Neural cell (in vitro differentiated cells): ENCODE data around the gene SNRPA1. TPM values are rescaled to one million over a fixed set of nuclear protein-coding genes. Genes with fewer than 3 reads are reported as not detected.

Experiments used
- H2AFZ ChIP-seq: fragments of 200-600, 300-800 bp; sonication (generic), shearing (Covaris generic); 2 replicates; pipeline ENCODE4 v1.6.0; 2014; ENCODE audit warnings: low read depth, mild to moderate bottlenecking, antibody characterized with exemption, low read length, moderate library complexity
- H3F3A ChIP-seq: fragments of 200-600 bp; shearing (Covaris generic); 2 replicates; pipeline ENCODE4 v1.6.1; 2016; ENCODE audit warnings: mild to moderate bottlenecking, moderate library complexity, mixed read lengths, antibody characterized with exemption, low read length; ENCODE audit not compliant: insufficient read depth, poor library complexity, severe bottlenecking
- H3K27ac ChIP-seq: fragments of 200-600, 300-800 bp; sonication (generic), shearing (Covaris generic); 2 replicates; pipeline ENCODE4 v1.5.1; 2014; ENCODE audit warnings: mild to moderate bottlenecking, low read length, moderate library complexity
- H3K27me3 ChIP-seq: fragments of 300-800, 200-600 bp; sonication (generic), shearing (Covaris generic); 2 replicates; pipeline ENCODE4 v1.6.0; 2014; ENCODE audit warnings: mild to moderate bottlenecking, low read depth, low read length, moderate library complexity; ENCODE audit not compliant: insufficient read depth
- H3K36me3 ChIP-seq: fragments of 300-800, 200-600 bp; sonication (generic), shearing (Covaris generic); 2 replicates; pipeline ENCODE4 v1.5.1; 2014; ENCODE audit warnings: mild to moderate bottlenecking, antibody characterized with exemption, low read length, moderate library complexity; ENCODE audit not compliant: insufficient read depth
- H3K4me2 ChIP-seq: fragments of 300-800, 200-600 bp; sonication (generic), shearing (Covaris generic); 2 replicates; pipeline ENCODE4 v1.6.0; 2014; ENCODE audit warnings: mild to moderate bottlenecking, low read length
- H3K4me3 ChIP-seq: fragments of 300-800, 200-600 bp; sonication (generic), shearing (Covaris generic); 2 replicates; pipeline ENCODE4 v1.5.1; 2014; ENCODE audit warnings: mild to moderate bottlenecking, low read length, moderate library complexity
- H3K79me2 ChIP-seq: fragments of 200-600 bp; shearing (Covaris generic); replicated peaks from 2 replicates; pipeline ENCODE4 v1.6.0; 2014; ENCODE audit warnings: mild to moderate bottlenecking, low read length, moderate library complexity; ENCODE audit not compliant: insufficient read depth
- H3K9ac ChIP-seq: fragments of 300-800, 200-600 bp; sonication (generic), shearing (Covaris generic); 2 replicates; pipeline ENCODE4 v1.6.1; 2016; ENCODE audit warnings: mild to moderate bottlenecking, low read length, mixed read lengths
- H3K9me2 ChIP-seq: fragments of 200-600 bp; shearing (Covaris generic); 2 replicates; pipeline ENCODE4 v1.6.1; 2016; ENCODE audit warnings: mild to moderate bottlenecking, low read length, mixed read lengths; ENCODE audit not compliant: insufficient read depth
- H3K9me3 ChIP-seq: fragments of 200-600, 300-800 bp; sonication (generic), shearing (Covaris generic); 2 replicates; pipeline ENCODE4 v1.6.1; 2016; ENCODE audit warnings: mild to moderate bottlenecking, mixed run types, low read length, moderate library complexity, mixed read lengths
- H4K20me1 ChIP-seq: fragments of 200-600 bp; shearing (Covaris generic); 2 replicates; pipeline ENCODE4 v1.6.1; 2016; ENCODE audit warnings: mild to moderate bottlenecking, mixed run types; ENCODE audit not compliant: insufficient read depth
- EP300 ChIP-seq: fragments of 450-650 bp; conservative IDR thresholded peaks from 2 replicates; pipeline ENCODE4 v1.6.1; 2014; ENCODE audit warnings: antibody characterized with exemption, mild to moderate bottlenecking, moderate library complexity; ENCODE audit not compliant: poor library complexity, severe bottlenecking
- EZH2 ChIP-seq: fragments of 200-600, 300-800 bp; shearing (Covaris generic), sonication (generic); IDR thresholded peaks from 2 replicates; pipeline ENCODE4 v1.6.1; 2014; ENCODE audit warnings: antibody characterized with exemption, low read length, borderline replicate concordance, mild to moderate bottlenecking; ENCODE audit not compliant: insufficient read depth, poor library complexity, severe bottlenecking
- MXI1 ChIP-seq: fragments of 450-650 bp; conservative IDR thresholded peaks from 2 replicates; pipeline ENCODE4 v1.6.1; 2014; ENCODE audit warnings: antibody characterized with exemption, mild to moderate bottlenecking; ENCODE audit not compliant: poor library complexity, severe bottlenecking
- POLR2AphosphoS5 ChIP-seq: IDR thresholded peaks from 2 replicates; pipeline ENCODE4 v1.6.1; 2012
- RAD21 ChIP-seq: fragments of 450-650 bp; conservative IDR thresholded peaks from 2 replicates; pipeline ENCODE4 v1.6.1; 2014; ENCODE audit warnings: antibody characterized with exemption, mild to moderate bottlenecking, moderate library complexity
- SMC3 ChIP-seq: fragments of 450-650 bp; conservative IDR thresholded peaks from 2 replicates; pipeline ENCODE4 v1.6.1; 2014; ENCODE audit warnings: antibody characterized with exemption, mild to moderate bottlenecking, moderate library complexity; ENCODE audit not compliant: poor library complexity
- TAF1 ChIP-seq: IDR thresholded peaks from 2 replicates; pipeline ENCODE4 v1.6.1; 2012; ENCODE audit warnings: low read depth
- polyA plus RNA-seq: library from polyadenylated mRNA; depleted of rRNA; stranded (reverse); fragments of >200 nt; gene quantifications from 2 replicates; pipeline ENCODE4 v1.2.3, GENCODE V29; 2014
- TF ChIP-seq, protein P1 (sequence below): fragments of 450-650 bp; IDR thresholded peaks from 2 replicates; pipeline ENCODE4 v1.5.1; 2014; ENCODE audit warnings: antibody characterized with exemption, mild to moderate bottlenecking, moderate library complexity; ENCODE audit not compliant: poor library complexity, severe bottlenecking
- TF ChIP-seq, protein P2 (sequence below): IDR thresholded peaks from 2 replicates; pipeline ENCODE4 v1.6.1; 2012; ENCODE audit warnings: borderline replicate concordance

Gene SNRPA1
- polyA plus RNA-seq, 1 donor from 2014 or later, result 53.6 TPM

DNA sequence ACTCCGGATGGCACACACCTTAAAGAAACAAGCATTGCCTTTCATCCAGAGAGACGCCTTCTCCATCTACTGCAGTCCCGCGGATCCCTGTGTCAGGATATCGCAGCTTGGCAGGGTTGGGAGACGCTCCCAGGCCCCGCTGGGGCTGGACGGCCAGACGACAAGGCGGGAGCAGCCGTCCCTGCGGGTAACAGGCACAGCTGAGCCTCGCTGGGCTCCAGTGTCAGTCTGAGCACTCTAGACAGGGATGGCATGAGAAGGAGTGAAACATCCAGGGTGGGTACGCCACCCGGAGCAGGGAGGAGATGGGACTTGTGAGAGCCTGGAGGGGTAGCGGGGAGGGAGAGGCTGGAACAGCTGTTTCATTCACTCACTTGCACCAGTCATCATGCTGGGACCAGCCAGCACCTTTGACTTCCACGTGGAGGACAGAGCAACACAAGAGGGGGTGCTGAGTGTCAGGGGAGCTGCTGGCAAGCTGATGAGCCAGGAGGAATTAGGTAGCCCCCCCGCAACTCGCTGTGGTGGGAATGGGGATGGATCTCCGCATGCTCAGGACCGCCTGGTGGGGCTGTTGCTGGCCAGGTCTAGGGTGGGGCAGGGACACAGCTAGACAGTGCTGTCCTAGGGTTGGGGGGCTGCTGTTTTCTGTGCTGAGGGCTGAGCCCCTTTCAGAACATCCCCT, 31.6 kb upstream of the SNRPA1 start:
- no peaks in the 10 kb centered on the region for H3K9me2 ChIP-seq
- no peaks in the 10 kb centered on the region for H3K27me3 ChIP-seq
- H3F3A ChIP-seq, result no peaks in the 10 kb centered on the region
- no peaks in the 10 kb centered on the region for H3K36me3 ChIP-seq
- no peak overlapping the region for H3K4me3 ChIP-seq
- no peak overlapping the region for H2AFZ ChIP-seq
- no peaks in the 10 kb centered on the region for H3K79me2 ChIP-seq
- no peaks in the 10 kb centered on the region for H4K20me1 ChIP-seq
- no peak for TF ChIP-seq EP300
- no peaks in the 10 kb centered on the region for H3K9me3 ChIP-seq
- no peak overlapping the region for H3K27ac ChIP-seq
- H3K9ac ChIP-seq, result no peak overlapping the region
- no peak overlapping the region for H3K4me2 ChIP-seq

DNA sequence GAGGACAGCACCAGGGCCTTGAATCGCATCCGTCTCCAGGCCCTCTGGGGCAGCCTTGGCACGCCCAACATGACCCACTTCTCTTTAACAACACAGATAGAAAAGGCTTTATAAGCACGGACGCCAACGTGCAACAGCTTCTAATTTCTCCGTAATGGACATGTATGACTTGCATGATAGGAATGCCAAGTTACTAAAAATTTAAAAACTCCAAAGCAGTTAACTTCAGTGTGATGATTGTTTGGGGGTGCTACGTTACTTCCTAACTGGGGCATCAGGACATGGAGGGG, 30.9 kb upstream of the SNRPA1 start:
- Histone ChIP-seq H3K9me2 (no peaks in the 10 kb centered on the region), H3K79me2 (no peaks in the 10 kb centered on the region), H2AFZ (no peak overlapping the region), H4K20me1 (no peaks in the 10 kb centered on the region), H3F3A (no peaks in the 10 kb centered on the region), H3K4me2 (no peak overlapping the region), H3K4me3 (no peak overlapping the region), H3K9me3 (no peaks in the 10 kb centered on the region), H3K36me3 (no peaks in the 10 kb centered on the region), H3K27me3 (no peaks in the 10 kb centered on the region), H3K9ac (no peak overlapping the region), H3K27ac (no peak overlapping the region)
- TF ChIP-seq EP300, result no peak
- TF ChIP-seq RAD21, result no peak
- TF ChIP-seq TAF1, result no peak
- TF ChIP-seq POLR2AphosphoS5, result no peak
- no peak for TF ChIP-seq SMC3
- TF ChIP-seq MXI1, result no peak
- TF ChIP-seq, protein P1, sequence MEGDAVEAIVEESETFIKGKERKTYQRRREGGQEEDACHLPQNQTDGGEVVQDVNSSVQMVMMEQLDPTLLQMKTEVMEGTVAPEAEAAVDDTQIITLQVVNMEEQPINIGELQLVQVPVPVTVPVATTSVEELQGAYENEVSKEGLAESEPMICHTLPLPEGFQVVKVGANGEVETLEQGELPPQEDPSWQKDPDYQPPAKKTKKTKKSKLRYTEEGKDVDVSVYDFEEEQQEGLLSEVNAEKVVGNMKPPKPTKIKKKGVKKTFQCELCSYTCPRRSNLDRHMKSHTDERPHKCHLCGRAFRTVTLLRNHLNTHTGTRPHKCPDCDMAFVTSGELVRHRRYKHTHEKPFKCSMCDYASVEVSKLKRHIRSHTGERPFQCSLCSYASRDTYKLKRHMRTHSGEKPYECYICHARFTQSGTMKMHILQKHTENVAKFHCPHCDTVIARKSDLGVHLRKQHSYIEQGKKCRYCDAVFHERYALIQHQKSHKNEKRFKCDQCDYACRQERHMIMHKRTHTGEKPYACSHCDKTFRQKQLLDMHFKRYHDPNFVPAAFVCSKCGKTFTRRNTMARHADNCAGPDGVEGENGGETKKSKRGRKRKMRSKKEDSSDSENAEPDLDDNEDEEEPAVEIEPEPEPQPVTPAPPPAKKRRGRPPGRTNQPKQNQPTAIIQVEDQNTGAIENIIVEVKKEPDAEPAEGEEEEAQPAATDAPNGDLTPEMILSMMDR, result no peak
- TF ChIP-seq, protein P2, sequence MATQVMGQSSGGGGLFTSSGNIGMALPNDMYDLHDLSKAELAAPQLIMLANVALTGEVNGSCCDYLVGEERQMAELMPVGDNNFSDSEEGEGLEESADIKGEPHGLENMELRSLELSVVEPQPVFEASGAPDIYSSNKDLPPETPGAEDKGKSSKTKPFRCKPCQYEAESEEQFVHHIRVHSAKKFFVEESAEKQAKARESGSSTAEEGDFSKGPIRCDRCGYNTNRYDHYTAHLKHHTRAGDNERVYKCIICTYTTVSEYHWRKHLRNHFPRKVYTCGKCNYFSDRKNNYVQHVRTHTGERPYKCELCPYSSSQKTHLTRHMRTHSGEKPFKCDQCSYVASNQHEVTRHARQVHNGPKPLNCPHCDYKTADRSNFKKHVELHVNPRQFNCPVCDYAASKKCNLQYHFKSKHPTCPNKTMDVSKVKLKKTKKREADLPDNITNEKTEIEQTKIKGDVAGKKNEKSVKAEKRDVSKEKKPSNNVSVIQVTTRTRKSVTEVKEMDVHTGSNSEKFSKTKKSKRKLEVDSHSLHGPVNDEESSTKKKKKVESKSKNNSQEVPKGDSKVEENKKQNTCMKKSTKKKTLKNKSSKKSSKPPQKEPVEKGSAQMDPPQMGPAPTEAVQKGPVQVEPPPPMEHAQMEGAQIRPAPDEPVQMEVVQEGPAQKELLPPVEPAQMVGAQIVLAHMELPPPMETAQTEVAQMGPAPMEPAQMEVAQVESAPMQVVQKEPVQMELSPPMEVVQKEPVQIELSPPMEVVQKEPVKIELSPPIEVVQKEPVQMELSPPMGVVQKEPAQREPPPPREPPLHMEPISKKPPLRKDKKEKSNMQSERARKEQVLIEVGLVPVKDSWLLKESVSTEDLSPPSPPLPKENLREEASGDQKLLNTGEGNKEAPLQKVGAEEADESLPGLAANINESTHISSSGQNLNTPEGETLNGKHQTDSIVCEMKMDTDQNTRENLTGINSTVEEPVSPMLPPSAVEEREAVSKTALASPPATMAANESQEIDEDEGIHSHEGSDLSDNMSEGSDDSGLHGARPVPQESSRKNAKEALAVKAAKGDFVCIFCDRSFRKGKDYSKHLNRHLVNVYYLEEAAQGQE, result no peak
- no peak for TF ChIP-seq EZH2
